Activated T-helper 1 cell treated with Interleukin-2 at 50 U/mL for 16 hours (primary cell): Measurements from ENCODE around the gene AKT3.

Experiments
- DNase-seq: peaks from one replicate; pipeline ENCODE4 v3.0.0-alpha.2; 2020; ENCODE audit warnings: low read depth

The AKT3 gene

GRCh38 chr1:243553090-243553489 lies 297.0 kb downstream of the AKT3 start:
- no peak for DNase-seq

- DNase-seq, result no peak
These were observed 299.8 kb downstream of the AKT3 start for GRCh38 chr1:243550276-243550675.

DNA sequence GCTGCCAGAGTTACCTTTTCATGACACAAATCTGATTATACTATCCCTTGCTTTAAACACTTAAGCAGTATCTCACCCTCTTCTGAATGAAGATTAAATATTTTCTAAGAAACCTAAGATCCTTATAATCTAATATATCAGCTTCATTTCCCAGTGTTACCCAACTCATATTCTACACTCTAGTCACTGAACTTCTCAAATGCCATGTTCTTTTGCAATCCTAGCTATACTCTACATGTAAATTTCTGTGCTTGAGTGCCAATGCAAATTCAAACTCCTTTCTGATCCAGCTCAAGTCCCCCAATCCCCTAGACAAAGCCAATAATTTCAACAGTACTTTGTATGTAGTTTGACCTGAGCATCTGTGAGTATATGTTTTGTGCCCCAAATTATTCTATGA lies 300.3 kb downstream of the AKT3 start:
- DNase-seq, result no peak

- no peak for DNase-seq
These were observed 300.9 kb downstream of the AKT3 start for GRCh38 chr1:243549108-243549507.

GRCh38 chr1:243548516-243548915 lies 301.5 kb downstream of the AKT3 start:
- DNase-seq, result no peak

DNA sequence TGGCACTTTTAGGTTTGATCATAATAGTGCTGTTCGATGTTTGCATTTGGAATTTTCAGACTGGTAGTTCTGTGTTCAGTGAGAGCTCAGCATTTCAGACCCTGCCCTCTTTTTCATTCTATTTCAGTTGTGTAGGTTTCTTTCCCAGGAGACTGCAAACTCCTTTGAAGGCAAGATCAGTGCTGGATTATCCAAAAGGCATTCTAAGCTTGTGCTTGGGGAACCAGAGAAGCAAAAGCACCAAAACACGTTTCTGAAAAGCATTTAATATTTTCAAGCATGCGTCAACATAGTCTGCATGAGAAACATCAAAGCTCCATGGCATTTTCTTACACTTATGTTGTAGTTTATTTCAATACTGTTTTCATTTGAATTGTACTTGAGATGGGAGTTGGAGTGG lies 302.2 kb downstream of the AKT3 start:
- no peak for DNase-seq

- DNase-seq, result no peak
These were observed 303.6 kb downstream of the AKT3 start for GRCh38 chr1:243546457-243546856.

- DNase-seq, result no peak
These were observed 306.5 kb downstream of the AKT3 start for GRCh38 chr1:243543501-243543900.

- DNase-seq, result no peak
These were observed 307.2 kb downstream of the AKT3 start for GRCh38 chr1:243542739-243543415.

- no peak for DNase-seq
These were observed 310.4 kb downstream of the AKT3 start for GRCh38 chr1:243539636-243540035.

GRCh38 chr1:243535014-243535413 lies 315.0 kb downstream of the AKT3 start:
- DNase-seq, result no peak

GRCh38 chr1:243529512-243529911 lies 320.5 kb downstream of the AKT3 start:
- DNase-seq, result no peak

DNA sequence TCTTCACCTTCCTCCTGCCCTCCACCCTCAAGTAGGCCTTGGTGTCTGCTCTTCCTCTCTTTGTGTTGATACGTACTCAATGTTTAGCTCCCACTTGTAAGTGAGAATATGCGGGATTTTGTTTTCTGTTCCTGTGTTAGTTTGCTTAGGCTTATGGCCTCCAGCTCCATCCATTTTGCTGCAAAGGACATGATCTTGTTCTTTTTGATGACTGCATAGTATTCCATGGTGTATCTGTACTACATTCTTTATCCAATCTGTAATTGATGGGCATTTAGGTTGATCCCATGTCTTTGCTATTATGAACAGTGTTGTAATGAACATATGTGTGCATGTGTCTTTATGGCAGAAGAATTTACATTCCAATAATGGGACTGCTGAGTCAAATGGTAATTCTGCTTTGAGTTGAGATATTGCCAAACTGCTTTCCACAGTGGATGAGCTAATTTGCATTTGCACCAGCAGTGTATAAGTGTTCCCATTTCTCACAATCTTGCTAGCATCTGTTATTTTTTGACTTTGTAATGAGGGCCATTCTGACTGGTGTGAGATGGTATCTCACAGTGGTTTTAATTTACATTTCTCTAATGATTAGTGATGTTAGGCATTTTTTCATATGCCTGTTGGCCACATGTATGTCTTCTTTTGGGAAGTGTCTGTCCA lies 321.5 kb downstream of the AKT3 start:
- DNase-seq, result no peak

DNA sequence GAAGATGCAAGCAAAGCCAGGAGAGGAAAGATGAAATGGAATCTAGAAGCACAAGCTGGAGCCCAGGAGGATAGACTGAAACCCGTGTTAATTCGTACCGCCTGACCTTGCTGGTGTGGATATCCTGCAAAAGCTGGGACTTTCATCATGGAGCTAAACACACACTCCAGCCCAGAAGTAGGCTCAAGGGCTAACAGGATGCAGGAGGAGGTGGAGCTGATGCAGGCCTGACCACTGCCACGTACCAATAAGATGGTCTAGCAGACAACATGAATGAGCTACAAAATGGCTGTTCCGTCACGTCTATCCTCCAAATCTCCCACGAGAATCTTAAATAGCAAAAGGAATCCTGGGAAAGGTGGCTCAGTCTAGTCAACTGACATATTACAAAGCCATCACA lies 323.9 kb downstream of the AKT3 start:
- no peak for DNase-seq

DNA sequence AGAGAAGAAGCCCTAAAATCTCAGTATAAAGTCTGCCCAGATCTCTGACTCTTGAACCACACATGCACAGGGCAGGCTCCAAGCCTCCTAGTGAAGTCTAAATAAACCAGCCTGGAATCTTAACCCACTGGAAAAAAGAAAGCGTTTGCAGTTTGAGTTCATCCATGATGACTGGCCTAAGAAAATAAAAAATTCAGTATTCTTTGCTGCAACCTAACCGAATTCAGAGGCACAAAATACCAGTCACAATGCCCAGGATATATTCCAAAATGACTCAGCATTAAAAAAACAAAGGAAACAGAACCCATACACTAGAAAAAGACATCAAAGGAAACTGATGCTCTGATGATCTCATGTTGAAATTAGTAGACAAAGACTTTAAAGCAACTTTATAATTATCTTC lies 325.0 kb downstream of the AKT3 start:
- DNase-seq, result no peak

- no peak for DNase-seq
These were observed 326.3 kb downstream of the AKT3 start for GRCh38 chr1:243523766-243524165.

DNA sequence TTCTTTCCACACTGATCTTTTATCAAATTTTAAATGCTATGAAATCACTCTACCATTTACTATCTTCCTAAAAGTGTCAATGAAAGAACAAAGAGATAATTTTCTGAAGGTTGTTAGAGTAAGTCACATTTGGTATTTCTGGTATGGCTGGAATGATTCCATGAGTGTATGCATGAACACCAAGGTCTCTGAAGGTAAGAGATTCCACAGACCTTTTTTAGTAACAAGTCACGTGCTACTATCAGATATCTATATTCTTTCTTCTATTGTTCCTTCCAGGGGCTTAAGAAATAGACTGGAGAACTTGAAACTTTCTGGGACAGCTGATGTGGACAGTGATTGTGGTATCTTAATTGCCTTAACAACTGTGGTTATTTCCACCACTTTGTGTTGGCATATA lies 329.2 kb downstream of the AKT3 start:
- DNase-seq, result no peak

GRCh38 chr1:243514927-243515326 lies 335.1 kb downstream of the AKT3 start:
- DNase-seq, result no peak

DNA sequence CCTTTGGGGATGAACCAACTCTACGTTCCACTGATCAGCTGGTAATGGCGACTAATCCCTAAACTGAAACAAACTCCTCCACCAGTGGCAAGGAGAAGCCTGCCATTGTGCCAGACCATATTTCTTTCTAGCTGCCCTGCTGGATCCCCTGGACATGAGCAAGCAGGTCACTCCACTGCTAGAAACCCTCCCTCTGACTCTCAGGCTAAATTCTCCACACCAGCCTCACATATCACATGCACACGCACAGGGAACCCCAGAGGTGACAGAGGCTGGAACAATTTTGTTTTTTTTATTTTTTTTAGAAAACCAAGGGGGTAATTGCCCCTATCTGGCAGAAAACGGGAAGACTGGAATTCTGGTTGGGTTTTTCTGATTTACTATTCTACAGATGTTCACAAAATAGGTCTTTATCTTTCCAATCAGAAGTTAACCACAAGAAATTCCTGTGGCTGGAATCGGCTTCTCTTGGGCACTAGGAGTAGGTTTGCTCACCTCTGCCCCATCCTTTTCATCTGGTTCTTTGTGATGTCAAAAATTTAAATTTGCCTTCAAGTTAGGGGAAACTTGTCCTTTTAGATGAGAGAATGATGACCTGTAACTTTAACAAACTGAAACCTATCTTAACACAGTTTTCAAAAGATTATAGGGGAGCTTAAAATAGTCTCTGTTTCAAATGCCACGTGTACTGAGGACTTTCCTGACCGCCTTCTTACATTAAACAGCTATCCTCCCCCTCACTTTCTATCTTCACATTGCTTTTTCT lies 336.1 kb downstream of the AKT3 start:
- DNase-seq, result no peak

DNA sequence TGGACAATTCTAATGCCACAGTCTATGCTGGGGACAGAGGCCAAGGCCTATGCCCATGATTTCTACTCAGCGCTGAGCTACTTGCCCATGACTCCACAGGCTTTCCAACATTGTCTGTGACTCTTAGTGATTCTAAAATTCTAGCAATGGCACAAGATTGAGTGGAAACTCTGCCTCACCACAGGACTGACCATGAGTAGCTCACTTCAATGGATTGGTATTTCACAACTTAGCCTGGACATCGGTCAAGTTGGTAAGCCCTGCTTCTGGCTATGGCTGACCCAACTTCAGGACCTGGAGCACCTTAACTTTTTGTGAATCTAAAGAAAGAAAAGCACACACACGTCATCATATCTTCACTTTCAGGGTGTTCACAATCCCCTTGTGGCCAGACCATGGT lies 339.1 kb downstream of the AKT3 start:
- no peak for DNase-seq

- no peak for DNase-seq
These were observed 341.1 kb downstream of the AKT3 start for GRCh38 chr1:243508943-243509342.

DNA sequence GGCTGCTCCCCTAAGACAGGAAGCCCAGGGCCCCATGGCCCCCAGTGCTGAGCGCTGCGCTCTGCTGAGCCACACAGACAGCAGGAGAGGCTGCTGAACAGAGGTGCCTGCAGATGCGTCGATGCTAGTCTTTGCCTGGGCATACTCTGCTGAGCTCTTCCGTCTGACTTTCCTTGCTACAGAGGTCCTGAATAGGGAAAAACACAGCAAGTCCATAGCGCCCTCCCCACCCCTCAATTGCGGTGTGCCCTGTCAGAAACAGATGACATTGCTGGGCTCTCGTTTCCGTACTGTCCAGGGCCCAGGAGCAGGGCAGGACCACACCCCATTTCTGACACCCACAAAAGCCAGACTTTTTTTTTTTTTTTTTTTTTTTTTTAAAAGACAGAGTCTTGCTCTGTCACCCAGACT lies 341.7 kb downstream of the AKT3 start:
- DNase-seq, result no peak

- no peak for DNase-seq
These were observed 342.3 kb downstream of the AKT3 start for GRCh38 chr1:243507672-243508302.
